Activated T-helper 9 cell treated with anti-CD3 and anti-CD28 coated beads, Interleukin-2, amount 50 U/mL, for 16 hours (primary cell): ENCODE data around the gene TP53TG5.
A peak's percentile ranks its signal among the peaks of the same experiment; 100 is the strongest.
"Not testable (repeated sequence)": the region's sequence is repeated elsewhere in the genome, so short reads cannot be mapped to it uniquely, and the experiment has no call there.

Source experiments
- DNase-seq: peaks from one replicate; pipeline ENCODE4 v3.0.0-alpha.2; 2020; ENCODE audit warnings: low read depth

Gene TP53TG5

DNA sequence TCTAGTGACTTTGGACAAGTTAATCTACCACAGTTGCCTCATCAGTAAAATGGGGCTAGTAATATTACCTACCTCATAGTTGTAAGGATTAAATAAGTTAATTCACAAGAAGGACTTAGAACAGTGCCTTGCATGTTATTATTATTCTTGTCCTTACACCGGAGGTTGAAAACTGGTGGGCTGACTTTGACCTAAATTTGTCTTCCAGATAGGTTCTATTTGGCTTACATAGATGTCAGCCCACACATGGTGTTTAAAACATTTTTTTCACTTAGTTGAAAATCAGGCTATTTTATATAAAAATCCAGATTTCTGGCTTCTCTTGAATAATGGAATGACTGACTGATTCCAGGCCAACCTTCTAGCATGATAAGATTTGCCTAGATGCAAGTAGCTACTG lies 11.9 kb downstream of the TP53TG5 start:
- no peak for DNase-seq

- DNase-seq: no peak
Observed at GRCh38 chr20:45365444-45365970, 12.6 kb downstream of the TP53TG5 start.

- DNase-seq: no peak
Observed at GRCh38 chr20:45363611-45364492, 14.3 kb downstream of the TP53TG5 start.

GRCh38 chr20:45362804-45363610 lies 15.1 kb downstream of the TP53TG5 start, which contains the start of gene SYS1:
Gene SYS1 (plus strand): TSS chr20:45363156. CDS start chr20:45363532, 376 bp downstream.
- DNase-seq: peak; percentile 97

DNA sequence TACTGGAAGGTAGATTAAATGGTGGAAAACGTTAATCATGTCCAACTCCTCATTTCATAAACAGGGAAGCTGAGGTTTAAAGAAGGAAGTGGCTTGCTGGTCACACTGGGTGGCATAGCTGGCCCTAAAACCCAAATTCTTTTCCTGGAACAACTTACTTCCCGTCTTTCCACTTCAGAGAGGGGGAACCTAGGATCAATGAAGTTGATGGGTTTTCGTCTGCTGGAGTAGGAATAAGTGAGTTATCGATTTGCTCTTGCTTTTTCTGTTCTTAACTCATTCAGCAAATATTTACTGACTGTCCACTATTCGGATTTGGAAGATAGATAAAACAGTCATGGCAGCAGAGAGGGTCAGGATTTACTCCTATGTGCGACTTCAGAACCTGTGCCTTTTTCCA lies 16.3 kb downstream of the TP53TG5 start:
- DNase-seq: no peak

GRCh38 chr20:45359406-45360148 lies 18.5 kb downstream of the TP53TG5 start:
- no peak for DNase-seq

DNA sequence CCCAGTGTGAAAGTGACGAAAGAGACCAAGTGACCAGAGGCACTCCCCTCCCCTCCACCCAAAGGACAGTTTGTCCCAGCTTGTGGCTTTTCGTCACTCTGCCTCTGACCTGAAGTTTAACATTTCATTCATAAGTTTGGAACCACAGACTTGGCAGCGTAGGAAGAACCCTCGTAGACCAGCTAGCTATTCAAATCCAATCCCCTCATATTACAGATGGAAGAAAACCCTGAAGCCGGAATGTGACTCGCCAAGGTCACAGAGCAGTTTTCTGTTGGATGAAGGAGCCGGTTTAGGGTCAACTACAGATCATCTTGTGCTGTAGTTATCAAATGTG lies 19.1 kb downstream of the TP53TG5 start:
- DNase-seq: no peak

DNA sequence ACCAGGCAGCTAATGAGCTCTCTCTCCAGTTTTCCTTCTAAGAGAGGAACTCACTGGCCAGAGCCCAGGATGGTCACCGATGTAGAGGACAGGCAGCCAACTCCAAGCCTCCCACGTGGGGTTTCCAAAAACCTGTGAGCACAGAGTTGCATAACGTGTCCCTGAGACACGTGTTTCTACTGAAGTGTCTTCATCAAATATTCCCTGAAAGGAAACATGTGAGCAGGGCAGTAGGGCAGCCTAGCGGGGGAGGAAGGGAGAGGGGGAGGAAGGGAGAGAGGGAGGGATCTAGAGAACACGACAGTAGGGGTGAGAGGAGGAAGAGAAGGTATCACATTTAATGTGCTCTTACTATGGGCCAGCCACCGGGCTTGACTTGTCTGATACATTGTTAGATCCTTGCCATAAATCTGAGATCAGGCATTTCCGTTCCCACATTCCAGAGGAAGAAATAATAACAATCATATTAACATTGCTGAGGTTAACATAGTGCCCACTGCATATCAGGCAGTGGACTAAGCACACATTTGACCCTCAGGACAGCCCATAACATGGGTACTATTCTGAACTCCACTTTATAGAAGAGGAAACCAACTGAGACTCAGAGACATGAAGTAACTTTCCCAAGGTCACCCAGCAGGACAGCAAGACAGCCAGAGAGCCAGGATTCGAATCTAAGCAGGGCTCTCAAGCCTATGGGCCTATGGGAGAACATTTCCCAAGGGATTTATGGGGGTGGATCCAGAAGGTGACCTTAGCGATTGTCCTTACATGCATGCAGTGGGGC lies 19.6 kb downstream of the TP53TG5 start:
- no peak for DNase-seq

GRCh38 chr20:45355209-45356084 lies 22.7 kb downstream of the TP53TG5 start:
- no peak for DNase-seq

DNA sequence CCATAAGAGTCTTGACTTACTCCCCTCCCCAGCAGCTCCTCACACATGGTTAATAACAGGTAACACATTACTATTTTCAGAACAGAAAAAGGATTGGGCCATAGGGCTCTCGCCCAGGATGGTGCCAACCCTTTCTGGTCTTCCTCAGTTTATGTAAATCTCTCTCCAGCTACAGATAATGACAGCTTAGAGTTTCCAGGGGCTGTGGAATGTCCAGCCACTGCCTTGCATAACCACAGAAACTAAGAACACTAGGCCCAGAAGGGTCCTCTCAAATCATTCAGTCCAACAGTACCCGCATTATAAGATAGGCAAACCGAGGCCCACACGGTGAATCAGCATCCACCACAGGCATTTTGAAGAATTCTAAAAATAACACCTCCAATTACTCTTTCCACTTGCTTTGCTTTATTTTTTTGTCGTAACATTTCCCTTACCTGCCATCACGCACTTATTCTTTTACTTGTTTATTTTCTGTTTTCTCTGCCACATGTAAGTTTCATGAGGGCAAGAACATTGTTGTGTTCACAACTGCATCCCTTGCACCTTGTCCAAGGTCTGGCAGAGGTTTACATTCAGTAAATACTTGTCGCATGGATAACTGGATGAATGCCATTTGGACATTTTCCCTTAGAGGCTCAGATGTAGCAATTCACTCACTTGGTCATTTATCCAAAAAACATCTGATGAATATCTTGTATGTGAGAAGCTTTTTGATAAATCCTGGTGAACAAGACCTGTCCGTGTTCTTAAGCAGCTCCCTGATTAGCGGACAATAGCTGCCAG lies 23.5 kb downstream of the TP53TG5 start:
- DNase-seq: no peak

GRCh38 chr20:45353746-45354145 lies 24.4 kb downstream of the TP53TG5 start:
- no peak for DNase-seq

DNA sequence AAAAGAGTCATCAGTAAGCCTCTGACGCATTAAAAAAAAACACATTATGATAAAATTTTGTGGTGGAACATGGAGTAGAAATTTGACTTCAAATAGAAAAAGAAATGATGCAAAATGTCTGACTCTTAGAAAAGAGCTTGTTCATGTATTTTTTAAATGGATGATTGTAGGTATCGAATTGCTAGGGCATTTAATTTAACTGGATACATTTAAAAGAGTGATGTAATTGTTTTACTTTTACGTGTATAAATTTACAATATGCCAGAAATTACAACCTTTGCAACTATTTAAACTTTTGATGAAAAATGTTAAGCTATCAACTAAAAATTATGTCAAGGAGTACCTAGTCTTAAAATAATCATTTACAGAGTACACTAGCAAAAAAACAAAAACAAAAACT lies 25.4 kb downstream of the TP53TG5 start:
- DNase-seq: no peak

DNA sequence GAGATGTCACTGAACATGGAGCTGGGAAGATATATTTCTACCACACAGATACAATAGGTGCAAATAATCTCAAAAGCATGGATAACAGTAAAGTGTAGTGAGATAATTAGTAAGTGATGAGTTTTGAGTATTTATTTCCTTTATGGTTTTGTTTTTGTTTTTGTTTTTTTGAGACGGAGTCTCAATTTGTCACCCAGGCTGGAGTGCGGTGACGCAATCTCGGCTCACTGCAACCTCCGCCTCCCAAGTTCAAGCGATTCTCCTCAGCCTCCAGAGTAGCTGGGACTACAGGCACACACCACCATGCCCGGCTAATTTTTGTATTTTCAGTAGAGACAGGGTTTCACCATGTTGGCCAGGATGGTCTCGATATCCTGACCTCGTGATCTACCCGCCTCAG lies 27.3 kb downstream of the TP53TG5 start:
- DNase-seq: not testable (repeated sequence)

- DNase-seq: no peak
Observed at GRCh38 chr20:45350217-45350616, 27.9 kb downstream of the TP53TG5 start.

- peak; percentile 65 for DNase-seq
Observed at GRCh38 chr20:45347936-45348778, 30.0 kb downstream of the TP53TG5 start, which contains the start of gene SDC4. Gene SDC4 (minus strand): TSS chr20:45348424. CDS start chr20:45348384, 40 bp downstream.

DNA sequence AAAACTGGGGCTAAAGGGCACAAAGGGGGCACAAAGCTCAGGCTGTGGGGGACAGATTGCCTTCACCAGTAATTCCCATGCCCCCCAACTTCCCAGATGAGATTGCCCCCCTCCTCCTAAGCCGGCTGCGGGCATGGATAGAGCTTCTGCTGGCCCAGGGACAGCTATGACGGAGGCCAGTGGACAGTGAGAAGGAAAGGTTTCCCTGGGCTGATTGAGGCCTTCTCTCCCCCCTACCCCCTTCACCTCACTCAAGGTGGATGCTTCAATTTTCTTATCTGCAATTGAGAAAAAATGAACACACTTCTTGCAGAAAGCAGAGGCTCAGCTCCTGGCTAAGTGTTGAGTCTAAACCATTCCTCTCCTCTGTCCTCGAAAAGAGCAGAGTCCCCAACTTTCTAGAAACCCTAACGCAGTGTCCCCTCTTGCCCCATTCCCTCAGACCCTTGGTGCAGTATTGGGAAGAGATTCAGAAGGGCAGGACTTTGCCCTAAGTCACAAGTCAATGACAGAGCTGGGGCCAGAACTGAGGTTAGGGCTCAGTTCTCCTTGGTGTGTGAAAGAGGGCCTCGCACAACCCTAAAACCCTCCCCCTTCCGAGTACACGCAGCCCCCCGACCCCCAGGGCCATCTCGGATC lies 30.7 kb downstream of the TP53TG5 start:
- no peak for DNase-seq

GRCh38 chr20:45346851-45347250 lies 31.3 kb downstream of the TP53TG5 start:
- DNase-seq: no peak

DNA sequence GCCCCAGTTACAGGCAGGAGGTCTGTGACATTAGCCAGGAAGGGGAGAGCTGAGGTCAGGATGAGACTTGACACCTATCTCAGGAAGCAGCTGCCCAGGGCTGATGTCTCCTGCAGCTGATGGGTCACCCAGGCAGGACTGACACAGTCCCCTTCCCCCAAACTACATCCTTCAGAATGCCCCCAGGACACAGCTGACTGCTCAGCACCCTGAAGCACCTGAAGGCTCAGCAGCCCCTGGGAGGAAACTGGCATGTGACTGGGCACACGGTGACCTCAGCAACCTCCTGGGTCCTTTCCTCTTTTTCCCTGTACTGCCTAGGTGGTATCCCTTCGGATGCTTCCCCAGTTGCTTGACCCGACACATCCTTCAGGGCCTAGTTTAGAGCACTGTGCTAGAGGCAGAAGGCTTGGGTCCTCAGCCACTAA lies 31.8 kb downstream of the TP53TG5 start:
- DNase-seq: no peak
